HepG2 (cell line): ENCODE results near the gene GJA9. TPM values are rescaled to one million over a fixed set of nuclear protein-coding genes. Genes with fewer than 3 reads are reported as not detected.
A peak's percentile ranks its signal among the peaks of the same experiment; 100 is the strongest.

Experiments used
- IRX3 ChIP-seq: sonication (generic); formaldehyde crosslinking; IDR thresholded peaks from 2 replicates; pipeline ENCODE4 v1.8.1; 2023; ENCODE audit warnings: mild to moderate bottlenecking, low read depth, missing genetic modification reagents, borderline replicate concordance
- MIER2 ChIP-seq: IDR thresholded peaks from 2 replicates; pipeline ENCODE4 v1.6.1; 2016; ENCODE audit warnings: missing biosample characterization, missing genetic modification reagents
- MIER3 ChIP-seq: IDR thresholded peaks from 2 replicates; pipeline ENCODE4 v1.6.1; 2016; ENCODE audit warnings: missing compliant biosample characterization, borderline replicate concordance
- MIXL1 ChIP-seq: IDR thresholded peaks from 2 replicates; pipeline ENCODE4 v1.6.1; 2016
- MTA3 ChIP-seq: sonication (generic); formaldehyde crosslinking; IDR thresholded peaks from 2 replicates; pipeline ENCODE4 v1.4.0; 2020; ENCODE audit warnings: missing genetic modification reagents
- NFKB2 ChIP-seq: sonication (generic); formaldehyde crosslinking; IDR thresholded peaks from 2 replicates; pipeline ENCODE4 v1.4.0; 2020; ENCODE audit warnings: missing genetic modification reagents, borderline replicate concordance
- PRPF4 ChIP-seq: fragments of 200-400 bp; formaldehyde crosslinking; IDR thresholded peaks from 2 replicates; pipeline ENCODE4 v1.6.1; 2016; ENCODE audit warnings: low read length, low read depth; ENCODE audit not compliant: poor library complexity, severe bottlenecking
- SKI ChIP-seq: fragments of 450-650 bp; IDR thresholded peaks from one replicate; pipeline ENCODE4 v1.6.1; 2018; ENCODE audit warnings: mild to moderate bottlenecking; ENCODE audit not compliant: partially characterized antibody
- ZC3H13 ChIP-seq: sonication (generic); formaldehyde crosslinking; IDR thresholded peaks from 2 replicates; pipeline ENCODE4 v1.8.1; 2023; ENCODE audit warnings: mild to moderate bottlenecking, missing genetic modification reagents, moderate library complexity
- ZEB1 ChIP-seq: IDR thresholded peaks from 2 replicates; pipeline ENCODE4 v1.6.1; 2012; ENCODE audit warnings: mild to moderate bottlenecking, low read depth, inconsistent platforms; ENCODE audit not compliant: insufficient replicate concordance
- ZNF878 ChIP-seq: sonication (generic); formaldehyde crosslinking; IDR thresholded peaks from 2 replicates; pipeline ENCODE4 v1.8.1; 2023; ENCODE audit warnings: mild to moderate bottlenecking, missing genetic modification reagents, moderate library complexity
- polyA plus RNA-seq, 8 experiments: library from polyadenylated mRNA; depleted of rRNA in 3 of 8; stranded (reverse) in 7 of 8; unstranded in 1 of 8; fragments of >200 nt; fragmentation: Illumina TruSeq in 4 of 8; extraction: Trizol in 4 of 8; gene quantifications; 2 replicates each; pipeline versions ENCODE4 v1.2.1 to v1.2.3, GENCODE V29; 2011 to 2016; ENCODE audit warnings: low read depth in 4 of 8, missing spikeins in 1 of 8, mixed read lengths in 1 of 8; ENCODE audit not compliant: insufficient read depth in 1 of 8
- total RNA-seq, 5 experiments: library from RNA; depleted of rRNA; stranded (reverse); fragments of >200 nt; fragmentation: Illumina TruSeq; extraction: Trizol; gene quantifications; 2 replicates each; pipeline ENCODE4 v1.2.3, GENCODE V29; 2016; ENCODE audit warnings: low read depth in 1 of 5
- TF ChIP-seq, protein P1 (sequence below): sonication (generic); formaldehyde crosslinking; IDR thresholded peaks from 2 replicates; pipeline ENCODE4 v1.4.0; 2020; ENCODE audit warnings: mild to moderate bottlenecking, missing genetic modification reagents
- TF ChIP-seq, protein P2 (sequence below): sonication (generic); formaldehyde crosslinking; IDR thresholded peaks from 2 replicates; pipeline ENCODE4 v1.8.1; 2023; ENCODE audit warnings: mild to moderate bottlenecking, inconsistent platforms, moderate library complexity, missing genetic modification reagents, borderline replicate concordance
- TF ChIP-seq, protein P3 (sequence below): sonication (generic); formaldehyde crosslinking; IDR thresholded peaks from 2 replicates; pipeline ENCODE4 v1.5.0; 2020; ENCODE audit warnings: missing genetic modification reagents, mild to moderate bottlenecking, borderline replicate concordance
- TF ChIP-seq, protein P4 (sequence below): sonication (generic); formaldehyde crosslinking; IDR thresholded peaks from 2 replicates; pipeline ENCODE4 v1.4.0; 2020; ENCODE audit warnings: missing genetic modification reagents
- TF ChIP-seq, protein P5 (sequence below): sonication (generic); formaldehyde crosslinking; IDR thresholded peaks from 2 replicates; pipeline ENCODE4 v1.4.0; 2020; ENCODE audit warnings: mild to moderate bottlenecking, missing genetic modification reagents

Gene GJA9
- total and polyA plus RNA-seq, 2 of the 13 experiments (the other 11 are each of a cell fraction or from before 2014, with no cell fraction given): 0.08 to 0.13 TPM

DNA sequence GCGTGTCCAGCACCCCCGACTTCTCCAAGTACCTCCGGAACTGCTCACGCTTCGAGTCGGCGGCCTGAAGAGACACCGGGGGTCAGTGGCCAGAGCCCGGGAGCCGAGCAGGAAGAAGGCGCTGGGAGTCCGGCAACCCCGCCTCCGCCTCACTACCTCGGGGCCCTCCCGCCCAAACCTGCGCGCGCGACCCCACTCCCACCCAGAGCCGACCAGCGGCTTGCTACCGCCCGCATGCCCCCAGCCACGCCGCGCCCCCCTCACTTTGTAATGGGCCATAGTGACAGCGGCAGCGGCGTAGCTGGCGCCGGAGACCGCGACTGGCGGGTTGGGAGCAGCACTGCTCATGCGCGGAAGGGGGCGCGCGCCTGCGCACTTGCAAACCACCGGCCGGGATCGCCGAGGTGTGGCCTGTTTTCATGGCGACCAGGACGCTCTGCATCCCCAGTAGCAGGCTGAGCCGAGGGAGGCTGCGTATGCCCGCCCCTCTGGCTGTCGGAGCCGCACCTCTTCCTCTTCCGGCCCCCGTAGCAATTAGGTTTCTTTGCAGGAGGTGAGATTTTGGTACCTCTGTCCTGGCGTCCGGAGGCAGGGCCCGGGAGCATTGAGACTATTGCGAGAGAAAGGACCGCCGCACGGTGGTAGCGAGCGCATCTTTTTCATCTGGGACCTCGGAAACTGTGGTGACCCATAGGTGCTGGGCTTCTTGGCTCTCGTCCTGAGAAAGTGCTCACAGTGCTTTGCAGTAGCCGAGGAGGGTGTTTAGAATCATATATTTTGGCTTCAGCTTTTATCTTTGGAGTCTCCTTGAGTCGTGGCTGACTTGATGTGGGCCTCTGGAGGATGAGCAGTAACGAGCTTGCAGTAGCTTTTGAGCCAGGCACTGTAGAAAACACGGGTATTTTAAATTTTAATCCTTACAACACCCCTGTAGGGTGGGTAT is 8.1 kb downstream of the GJA9 start, which contains the start of gene MYCBP (continued):
- no peak for TF ChIP-seq SKI
- TF ChIP-seq, protein P1, sequence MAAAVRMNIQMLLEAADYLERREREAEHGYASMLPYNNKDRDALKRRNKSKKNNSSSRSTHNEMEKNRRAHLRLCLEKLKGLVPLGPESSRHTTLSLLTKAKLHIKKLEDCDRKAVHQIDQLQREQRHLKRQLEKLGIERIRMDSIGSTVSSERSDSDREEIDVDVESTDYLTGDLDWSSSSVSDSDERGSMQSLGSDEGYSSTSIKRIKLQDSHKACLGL (CRISPR knock-in tag): peak; percentile 70; the same call in 1 of the 2 replicates
- peak; percentile 95 for TF ChIP-seq ZC3H13 (CRISPR knock-in tag)
- TF ChIP-seq IRX3 (CRISPR knock-in tag): peak; percentile 42; the same call in 1 of the 2 replicates
- no peak for TF ChIP-seq MTA3 (CRISPR knock-in tag)
- TF ChIP-seq NFKB2 (CRISPR knock-in tag): no peak; the same call in 1 of the 2 replicates
- TF ChIP-seq, protein P2, sequence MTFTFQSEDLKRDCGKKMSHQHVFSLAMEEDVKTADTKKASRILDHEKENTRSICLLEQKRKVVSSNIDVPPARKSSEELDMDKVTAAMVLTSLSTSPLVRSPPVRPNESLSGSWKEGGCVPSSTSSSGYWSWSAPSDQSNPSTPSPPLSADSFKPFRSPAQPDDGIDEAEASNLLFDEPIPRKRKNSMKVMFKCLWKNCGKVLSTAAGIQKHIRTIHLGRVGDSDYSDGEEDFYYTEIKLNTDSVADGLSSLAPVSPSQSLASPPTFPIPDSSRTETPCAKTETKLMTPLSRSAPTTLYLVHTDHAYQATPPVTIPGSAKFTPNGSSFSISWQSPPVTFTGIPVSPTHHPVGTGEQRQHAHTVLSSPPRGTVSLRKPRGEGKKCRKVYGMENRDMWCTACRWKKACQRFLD (CRISPR knock-in tag): 0 out of 2 replicates have a peak, but pooled peaks have one; percentile 67
- TF ChIP-seq PRPF4: no peak
- TF ChIP-seq, protein P3, sequence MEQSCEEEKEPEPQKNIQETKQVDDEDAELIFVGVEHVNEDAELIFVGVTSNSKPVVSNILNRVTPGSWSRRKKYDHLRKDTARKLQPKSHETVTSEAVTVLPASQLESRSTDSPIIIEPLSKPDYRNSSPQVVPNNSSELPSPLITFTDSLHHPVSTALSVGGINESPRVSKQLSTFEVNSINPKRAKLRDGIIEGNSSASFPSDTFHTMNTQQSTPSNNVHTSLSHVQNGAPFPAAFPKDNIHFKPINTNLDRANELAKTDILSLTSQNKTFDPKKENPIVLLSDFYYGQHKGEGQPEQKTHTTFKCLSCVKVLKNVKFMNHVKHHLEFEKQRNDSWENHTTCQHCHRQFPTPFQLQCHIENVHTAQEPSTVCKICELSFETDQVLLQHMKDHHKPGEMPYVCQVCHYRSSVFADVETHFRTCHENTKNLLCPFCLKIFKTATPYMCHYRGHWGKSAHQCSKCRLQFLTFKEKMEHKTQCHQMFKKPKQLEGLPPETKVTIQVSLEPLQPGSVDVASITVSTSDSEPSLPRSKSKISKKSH (CRISPR knock-in tag): peak; percentile 44; the same call in 1 of the 2 replicates
- TF ChIP-seq MIXL1 (CRISPR knock-in tag): peak; percentile 70; the same call in 1 of the 2 replicates
- TF ChIP-seq, protein P4, sequence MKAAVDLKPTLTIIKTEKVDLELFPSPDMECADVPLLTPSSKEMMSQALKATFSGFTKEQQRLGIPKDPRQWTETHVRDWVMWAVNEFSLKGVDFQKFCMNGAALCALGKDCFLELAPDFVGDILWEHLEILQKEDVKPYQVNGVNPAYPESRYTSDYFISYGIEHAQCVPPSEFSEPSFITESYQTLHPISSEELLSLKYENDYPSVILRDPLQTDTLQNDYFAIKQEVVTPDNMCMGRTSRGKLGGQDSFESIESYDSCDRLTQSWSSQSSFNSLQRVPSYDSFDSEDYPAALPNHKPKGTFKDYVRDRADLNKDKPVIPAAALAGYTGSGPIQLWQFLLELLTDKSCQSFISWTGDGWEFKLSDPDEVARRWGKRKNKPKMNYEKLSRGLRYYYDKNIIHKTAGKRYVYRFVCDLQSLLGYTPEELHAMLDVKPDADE (CRISPR knock-in tag): no peak
- no peak for TF ChIP-seq MIER2
- TF ChIP-seq ZEB1: peak; percentile 14
- peak; percentile 46; the same call in 1 of the 2 replicates for TF ChIP-seq MIER3
- TF ChIP-seq, protein P5, sequence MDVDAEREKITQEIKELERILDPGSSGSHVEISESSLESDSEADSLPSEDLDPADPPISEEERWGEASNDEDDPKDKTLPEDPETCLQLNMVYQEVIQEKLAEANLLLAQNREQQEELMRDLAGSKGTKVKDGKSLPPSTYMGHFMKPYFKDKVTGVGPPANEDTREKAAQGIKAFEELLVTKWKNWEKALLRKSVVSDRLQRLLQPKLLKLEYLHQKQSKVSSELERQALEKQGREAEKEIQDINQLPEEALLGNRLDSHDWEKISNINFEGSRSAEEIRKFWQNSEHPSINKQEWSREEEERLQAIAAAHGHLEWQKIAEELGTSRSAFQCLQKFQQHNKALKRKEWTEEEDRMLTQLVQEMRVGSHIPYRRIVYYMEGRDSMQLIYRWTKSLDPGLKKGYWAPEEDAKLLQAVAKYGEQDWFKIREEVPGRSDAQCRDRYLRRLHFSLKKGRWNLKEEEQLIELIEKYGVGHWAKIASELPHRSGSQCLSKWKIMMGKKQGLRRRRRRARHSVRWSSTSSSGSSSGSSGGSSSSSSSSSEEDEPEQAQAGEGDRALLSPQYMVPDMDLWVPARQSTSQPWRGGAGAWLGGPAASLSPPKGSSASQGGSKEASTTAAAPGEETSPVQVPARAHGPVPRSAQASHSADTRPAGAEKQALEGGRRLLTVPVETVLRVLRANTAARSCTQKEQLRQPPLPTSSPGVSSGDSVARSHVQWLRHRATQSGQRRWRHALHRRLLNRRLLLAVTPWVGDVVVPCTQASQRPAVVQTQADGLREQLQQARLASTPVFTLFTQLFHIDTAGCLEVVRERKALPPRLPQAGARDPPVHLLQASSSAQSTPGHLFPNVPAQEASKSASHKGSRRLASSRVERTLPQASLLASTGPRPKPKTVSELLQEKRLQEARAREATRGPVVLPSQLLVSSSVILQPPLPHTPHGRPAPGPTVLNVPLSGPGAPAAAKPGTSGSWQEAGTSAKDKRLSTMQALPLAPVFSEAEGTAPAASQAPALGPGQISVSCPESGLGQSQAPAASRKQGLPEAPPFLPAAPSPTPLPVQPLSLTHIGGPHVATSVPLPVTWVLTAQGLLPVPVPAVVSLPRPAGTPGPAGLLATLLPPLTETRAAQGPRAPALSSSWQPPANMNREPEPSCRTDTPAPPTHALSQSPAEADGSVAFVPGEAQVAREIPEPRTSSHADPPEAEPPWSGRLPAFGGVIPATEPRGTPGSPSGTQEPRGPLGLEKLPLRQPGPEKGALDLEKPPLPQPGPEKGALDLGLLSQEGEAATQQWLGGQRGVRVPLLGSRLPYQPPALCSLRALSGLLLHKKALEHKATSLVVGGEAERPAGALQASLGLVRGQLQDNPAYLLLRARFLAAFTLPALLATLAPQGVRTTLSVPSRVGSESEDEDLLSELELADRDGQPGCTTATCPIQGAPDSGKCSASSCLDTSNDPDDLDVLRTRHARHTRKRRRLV (CRISPR knock-in tag): peak; percentile 60; the same call in 1 of the 2 replicates
- no peak for TF ChIP-seq ZNF878
